Kidney capillary endothelial cell (primary cell): ENCODE results near the gene RUNX2.

Source experiments
- DNase-seq: peaks from one replicate; pipeline ENCODE4 v3.0.0-alpha.2; 2018; ENCODE audit warnings: low spot score

The RUNX2 gene

GRCh38 chr6:45619211-45619760 lies 291.2 kb downstream of the RUNX2 start:
- no peak for DNase-seq

- no peak for DNase-seq
These were observed 291.9 kb downstream of the RUNX2 start for GRCh38 chr6:45619994-45620471.

- DNase-seq = no peak
These were observed 296.1 kb downstream of the RUNX2 start for GRCh38 chr6:45624228-45624627.

GRCh38 chr6:45625191-45625664 lies 297.1 kb downstream of the RUNX2 start:
- no peak for DNase-seq

DNA sequence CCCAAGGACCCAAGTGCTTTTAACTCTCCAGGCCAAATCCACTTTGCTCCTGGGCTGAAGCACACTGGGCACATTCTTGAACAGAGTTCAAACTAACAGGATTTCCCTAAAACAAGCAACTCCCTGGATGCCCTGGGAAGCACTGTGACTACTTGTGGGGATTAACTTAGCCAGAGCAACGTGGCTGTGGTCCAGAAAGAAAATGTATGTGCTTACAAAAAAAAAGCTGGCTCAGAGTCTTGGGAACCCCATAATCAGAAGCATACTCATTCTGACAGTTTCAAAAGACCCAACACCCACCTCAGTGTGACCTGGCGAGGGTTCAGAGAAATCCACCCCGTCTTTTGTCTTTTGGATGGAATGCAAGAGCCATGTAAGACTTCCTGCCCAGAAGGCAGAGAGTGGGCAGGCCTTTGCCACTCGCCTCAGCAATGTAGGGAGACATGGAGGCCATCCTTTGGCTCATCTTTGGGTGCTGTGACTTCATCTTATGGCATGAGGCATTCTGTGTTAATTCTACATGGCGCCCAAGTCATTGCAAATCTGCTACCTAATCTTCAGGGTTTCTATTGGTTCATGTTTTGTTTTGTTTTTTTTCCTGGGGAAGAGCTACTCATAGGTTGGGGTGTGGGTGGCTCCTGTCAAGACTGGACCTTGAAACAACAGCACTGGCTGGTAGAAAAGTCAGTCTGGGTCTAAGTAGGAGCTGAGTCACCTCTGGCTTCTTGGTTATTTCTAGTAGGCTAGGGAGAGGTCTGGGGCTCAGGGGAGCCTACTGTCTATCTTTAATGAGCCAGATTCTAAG lies 298.2 kb downstream of the RUNX2 start:
- no peak for DNase-seq

DNA sequence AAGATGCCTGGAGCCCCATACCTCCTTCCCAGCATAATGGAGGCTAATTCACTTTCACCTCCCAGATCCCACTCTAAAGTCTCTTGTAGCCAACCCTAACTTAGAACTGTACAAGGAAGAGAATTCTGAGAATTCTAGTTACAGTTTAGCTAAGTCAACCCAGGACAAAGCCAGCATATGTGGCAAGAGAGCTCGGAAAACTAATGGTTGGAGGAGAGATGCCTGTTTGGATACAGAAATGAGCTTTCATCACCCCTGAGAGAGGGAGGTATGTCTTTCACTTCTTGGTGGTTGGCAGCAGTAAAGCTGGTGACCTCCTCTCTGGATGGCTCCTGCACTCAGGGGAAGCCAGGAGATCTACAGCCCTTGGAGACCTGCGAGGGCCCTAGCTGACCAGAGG lies 302.2 kb downstream of the RUNX2 start:
- DNase-seq = no peak

- no peak for DNase-seq
These were observed 302.7 kb downstream of the RUNX2 start for GRCh38 chr6:45630801-45631200.

DNA sequence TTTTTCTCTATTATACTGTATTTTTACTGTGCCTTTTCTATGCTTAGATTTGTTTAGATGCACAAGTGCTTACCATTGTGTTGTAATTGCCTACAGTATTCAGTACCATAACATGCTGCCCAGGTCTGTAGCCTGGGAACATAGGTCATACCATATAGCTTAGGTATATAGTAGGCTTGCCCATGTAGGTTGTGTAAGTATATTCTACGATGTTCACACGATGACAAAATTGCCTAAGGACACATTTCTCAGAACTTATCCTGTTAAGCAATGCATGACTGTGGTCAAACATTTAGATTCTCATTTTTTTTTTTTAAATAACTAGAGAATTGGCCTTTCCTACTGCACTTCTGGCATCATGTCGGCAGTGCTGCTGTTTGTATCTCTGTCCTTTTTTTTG lies 303.3 kb downstream of the RUNX2 start:
- no peak for DNase-seq

GRCh38 chr6:45633272-45633908 lies 305.3 kb downstream of the RUNX2 start:
- no peak for DNase-seq

DNA sequence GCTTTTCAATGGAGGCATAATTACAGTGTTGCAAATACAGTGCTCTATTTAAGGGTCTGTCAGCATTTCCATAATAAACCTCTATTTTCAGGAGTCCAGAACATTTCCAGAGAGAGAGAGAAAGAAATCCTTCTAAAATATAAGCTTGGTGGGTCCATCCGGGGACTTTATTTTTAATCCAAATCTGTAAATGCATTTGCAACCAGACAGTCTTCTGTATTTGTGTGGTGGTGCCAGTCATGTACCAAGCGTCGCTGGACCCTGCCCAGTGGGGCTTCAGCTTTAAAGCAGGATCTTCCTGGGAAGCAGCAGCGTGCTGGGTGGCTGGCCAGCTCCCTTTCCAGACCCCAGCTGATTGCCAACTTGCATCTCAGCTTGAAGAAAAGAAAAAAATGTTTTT lies 306.1 kb downstream of the RUNX2 start:
- DNase-seq = no peak

DNA sequence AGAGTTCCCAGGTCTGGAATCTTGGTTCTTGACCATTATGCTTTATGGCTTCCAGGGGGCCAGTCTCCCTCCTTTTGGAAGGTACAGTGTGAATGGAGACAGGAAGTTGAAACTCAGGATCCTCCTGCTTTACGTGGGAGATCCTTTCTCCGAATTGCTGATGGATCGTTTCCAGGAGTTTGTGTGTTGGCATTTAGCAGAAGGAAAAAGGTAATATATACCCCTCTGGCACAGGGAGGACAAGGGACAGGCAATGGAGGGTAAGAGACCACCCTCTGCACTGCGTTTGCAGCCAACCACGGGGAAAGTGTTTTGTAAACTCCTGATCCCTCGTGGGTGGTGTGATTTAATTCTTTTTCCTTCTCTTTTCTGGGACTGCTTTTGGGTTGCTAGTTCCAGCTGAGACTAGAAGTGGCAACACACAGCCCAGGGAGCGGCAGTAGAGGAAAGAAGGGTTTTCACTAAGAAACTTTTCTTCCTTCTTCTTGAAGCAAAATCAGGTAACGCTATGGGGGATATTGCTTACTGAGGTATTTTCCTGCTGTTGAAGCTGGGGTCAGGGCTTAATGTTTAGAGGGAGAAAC lies 307.2 kb downstream of the RUNX2 start:
- no peak for DNase-seq

DNA sequence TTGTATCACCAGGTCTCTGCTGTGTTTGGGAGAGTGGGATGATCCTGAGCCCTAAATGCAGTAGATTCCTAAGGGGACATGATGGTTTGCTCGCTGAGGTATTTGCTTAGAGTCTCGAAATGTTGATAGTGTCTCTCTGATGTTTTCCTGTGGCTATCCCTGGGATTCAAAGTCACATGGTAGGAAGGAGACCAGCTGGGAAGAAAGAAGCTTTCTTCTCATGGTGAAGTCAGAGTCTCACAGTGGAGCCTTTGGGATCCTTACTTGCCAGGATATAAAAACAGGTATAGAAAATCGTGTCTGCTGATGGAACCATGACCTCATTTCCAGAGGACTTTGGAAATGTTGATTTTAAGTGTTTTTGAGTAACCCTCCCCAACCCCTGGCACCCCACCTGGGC lies 308.9 kb downstream of the RUNX2 start:
- DNase-seq = no peak

DNA sequence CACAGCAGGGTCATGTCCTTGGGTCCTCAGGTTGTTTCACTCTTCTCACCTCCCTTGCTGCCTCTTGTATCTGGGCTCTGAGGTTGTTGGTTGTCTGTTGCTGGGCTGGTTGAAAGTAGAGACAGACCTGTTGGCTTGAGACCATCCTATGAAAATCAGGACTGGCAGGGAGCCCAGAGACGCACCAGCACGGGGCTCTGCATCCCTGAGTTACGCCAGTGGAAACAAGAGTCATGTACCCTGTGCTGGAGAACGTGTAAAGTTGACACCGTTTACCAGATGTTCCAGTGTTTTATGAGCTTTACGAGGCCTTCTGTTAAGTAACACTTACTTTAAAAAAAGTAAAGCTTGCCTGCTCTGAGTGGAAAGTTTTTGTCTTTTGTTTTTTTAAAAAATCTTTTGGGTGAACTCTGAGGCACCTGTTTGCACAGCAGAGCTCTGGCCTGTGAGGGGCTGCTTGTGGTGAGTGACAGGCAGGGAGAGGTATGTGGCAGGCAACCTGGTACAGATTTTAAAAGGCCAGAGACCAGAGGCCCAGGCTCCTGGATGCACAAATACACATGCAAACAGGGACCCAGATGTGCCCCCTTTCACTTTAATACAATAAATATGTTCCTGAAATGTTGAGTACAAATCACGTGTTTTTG lies 309.6 kb downstream of the RUNX2 start:
- DNase-seq = no peak

GRCh38 chr6:45640081-45640491 lies 312.0 kb downstream of the RUNX2 start:
- DNase-seq = no peak

DNA sequence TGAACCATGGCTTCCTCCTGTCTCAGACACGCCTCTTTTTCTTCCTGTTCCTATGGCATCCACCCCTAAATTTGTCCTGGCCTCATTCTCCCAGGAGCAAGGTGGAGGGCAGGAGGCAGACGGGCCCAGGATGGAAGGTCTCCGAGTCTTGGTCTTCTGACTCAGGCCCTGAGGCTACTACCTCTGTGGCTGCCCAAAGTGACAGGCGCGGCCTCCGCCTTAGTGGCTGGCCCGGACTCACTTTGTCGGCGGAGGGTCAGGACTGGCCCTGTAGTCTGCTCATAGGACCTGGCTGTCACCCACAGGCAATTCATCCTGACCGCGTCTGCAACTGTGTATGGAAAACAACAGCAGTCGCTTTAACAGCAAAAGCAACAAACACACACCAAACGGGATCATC lies 312.7 kb downstream of the RUNX2 start:
- no peak for DNase-seq

GRCh38 chr6:45642331-45643125 lies 314.4 kb downstream of the RUNX2 start:
- DNase-seq = no peak

DNA sequence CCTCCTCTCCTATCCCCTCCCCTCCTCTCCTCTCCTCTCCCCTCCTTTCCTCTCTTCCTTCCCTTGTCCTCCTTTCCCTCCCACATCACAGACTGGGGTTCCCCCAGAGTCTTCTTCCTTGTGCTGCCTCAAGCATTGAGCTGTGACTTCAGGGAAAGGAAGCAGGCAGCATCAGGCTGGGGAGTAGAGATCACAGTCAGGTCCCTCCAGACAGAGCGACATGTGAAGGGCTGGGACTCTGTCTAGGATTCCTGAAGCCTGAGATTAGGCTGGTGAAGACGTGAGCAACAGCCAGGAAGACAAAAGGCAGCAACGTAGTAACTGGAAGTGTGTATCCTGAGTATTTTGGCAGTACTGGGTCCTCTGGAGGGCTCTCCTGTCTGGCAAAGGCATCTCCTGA lies 315.0 kb downstream of the RUNX2 start:
- no peak for DNase-seq

GRCh38 chr6:45644720-45645119 lies 316.6 kb downstream of the RUNX2 start:
- no peak for DNase-seq

GRCh38 chr6:45645302-45645701 lies 317.2 kb downstream of the RUNX2 start:
- no peak for DNase-seq

DNA sequence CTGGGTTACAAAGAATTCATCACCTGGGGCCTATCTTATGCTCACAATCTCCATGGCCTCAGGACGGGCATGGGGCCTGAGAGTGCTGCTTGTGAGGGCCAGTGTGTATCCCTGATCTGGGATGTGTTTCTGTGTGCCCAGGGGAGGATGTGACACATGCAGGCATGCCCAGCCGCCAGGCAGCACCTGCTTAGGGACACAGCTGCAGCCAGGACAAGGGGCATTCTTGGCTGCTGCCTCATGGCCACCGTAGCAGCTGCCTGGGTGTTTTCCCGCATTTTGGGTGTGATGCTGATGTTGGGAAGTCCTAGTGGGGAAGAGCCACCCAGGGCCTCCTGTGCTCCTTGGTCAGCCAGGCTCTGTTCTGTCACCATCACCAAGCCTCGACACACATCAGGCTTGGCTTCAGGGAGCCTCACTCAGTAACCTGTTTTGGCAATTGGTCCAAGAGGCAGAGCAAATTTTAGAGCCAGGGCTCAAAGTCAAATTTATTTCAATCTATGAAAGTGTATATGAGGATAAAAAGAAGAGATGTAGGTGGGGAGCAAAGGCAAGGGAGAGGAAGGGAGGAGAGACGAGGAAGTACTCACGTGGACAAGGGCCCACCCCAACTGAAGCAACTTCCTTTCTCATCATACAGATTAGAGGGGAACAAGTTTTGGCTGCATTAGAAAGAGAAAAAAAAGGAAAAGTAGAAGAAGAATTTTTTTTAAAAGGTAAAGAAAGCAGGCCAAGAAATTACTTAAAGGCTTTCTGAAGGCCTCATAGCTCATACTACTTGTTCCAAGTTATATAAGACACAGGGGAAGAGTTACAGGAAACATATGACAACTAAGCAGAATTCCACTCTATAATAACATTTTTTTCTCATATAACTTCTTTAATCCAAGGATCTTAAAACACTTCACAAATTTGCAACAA lies 319.5 kb downstream of the RUNX2 start:
- DNase-seq = peak; percentile 16
